Measurements from ENCODE around the gene TTC34.
"Not testable (repeated sequence)": the region's sequence is repeated elsewhere in the genome, so short reads cannot be mapped to it uniquely, and the experiment has no call there.

GRCh38 chr1:2682879-2683278, 118.6 kb downstream of the TTC34 start:
- TF ChIP-seq ZNF830 (CRISPR knock-in tag; IDR thresholded peaks at IDR 0.05); CTCF (IDR thresholded peaks at IDR 0.05 in 2 of 3, conservative IDR thresholded peaks at IDR 0.05 in 1 of 3; ENCODE audit: insufficient read depth in 2 of 3, low read depth in 1 of 3, low read length in 3 of 3); BRF2 (IDR thresholded peaks at IDR 0.05; ENCODE audit: borderline replicate concordance, insufficient read depth, insufficient read length): not testable (repeated sequence)
